ENCODE data around the gene PPP1R2B.
"Not testable (repeated sequence)": the region's sequence is repeated elsewhere in the genome, so short reads cannot be mapped to it uniquely, and the experiment has no call there.

PPP1R2B gene

DNA sequence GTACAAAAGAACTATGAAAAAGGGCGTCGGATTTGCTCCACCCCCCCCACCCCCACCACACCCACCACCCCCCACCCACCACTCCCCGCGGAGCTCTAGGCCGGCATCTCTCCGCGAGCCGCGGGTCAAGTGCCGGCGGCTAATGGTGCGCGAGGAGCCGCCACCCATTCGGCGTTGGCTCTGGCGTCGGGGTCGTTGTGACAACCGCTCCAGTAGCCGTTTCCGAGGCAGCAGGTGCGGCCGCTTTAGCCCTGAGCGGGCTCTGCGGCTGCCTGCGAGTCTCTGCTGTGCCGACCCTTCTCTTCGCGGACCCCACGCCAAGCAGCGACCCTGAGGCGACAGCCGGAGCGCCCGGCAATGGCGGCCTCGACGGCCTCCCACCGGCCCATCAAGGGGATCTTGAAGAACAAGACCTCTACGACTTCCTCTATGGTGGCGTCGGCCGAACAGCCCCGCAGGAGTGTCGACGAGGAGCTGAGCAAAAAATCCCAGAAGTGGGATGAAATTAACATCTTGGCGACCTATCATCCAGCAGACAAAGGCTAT is at the start of gene PPP1R2B:
Gene PPP1R2B, plus strand, starts transcription at position 90 of the 546 bp plus-strand sequence. Its CDS starts 268 bp downstream, at position 358.
- no peak for DNase-seq (ENCODE audit: low read depth)

DNA sequence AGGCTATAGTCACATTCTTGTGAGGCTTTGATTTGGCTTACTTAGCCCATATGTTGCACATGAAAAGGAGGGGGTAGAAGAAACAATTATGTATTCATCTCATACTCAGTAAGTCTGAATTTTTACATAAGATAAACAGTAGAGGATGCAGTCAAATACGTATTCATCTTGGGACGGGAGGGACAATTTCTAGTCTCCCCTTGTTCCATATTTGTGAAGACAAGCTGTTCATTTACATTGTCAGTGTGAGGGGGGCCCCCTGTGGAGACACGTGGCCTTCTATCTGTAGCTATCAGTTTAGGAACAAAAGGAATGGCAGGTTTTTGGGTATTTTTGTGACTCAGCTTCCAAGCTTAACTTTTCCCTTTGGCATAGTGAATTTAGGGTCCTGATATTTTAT is 49.2 kb upstream of the PPP1R2B start:
- DNase-seq (ENCODE audit: low read depth), result no peak

DNA sequence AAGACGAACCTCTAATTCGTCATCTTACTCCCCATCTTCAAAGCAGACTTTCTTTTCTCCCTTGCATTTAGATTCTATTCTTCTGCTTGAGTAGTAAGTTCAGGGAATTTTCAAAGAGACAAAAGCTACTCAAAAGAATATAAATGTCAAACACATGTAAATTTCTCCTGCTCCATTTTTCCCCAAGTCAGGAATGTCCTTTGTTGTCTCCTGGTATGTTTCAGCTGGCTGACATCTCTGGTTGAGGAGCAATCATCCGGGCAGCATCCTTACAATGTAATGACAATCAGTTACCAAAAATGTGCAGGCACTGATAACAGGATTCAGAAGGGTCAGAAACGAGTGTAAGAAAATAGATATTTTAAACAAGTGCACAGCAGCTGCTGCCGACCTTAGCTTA is 47.6 kb upstream of the PPP1R2B start:
- DNase-seq (ENCODE audit: low read depth), result no peak

DNA sequence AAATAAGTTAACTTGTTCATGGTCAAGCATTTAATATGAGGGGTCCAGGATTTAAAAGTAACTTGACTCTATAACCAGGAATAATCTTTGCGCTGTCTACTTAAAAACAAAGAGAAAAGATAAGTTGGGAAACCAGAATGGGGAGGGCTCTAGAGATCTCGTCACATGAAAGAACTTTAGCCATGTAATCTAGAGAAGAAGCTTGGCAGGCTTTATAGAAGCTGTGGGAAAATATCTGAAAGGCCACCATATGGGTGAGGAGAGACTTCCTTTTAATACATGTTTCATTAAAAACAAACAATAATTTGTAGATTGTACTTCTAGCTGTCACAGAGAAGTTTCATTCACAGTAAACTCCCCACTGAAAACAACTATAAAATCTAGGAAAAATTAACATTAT is 46.7 kb upstream of the PPP1R2B start:
- no peak for DNase-seq (ENCODE audit: low read depth)

DNA sequence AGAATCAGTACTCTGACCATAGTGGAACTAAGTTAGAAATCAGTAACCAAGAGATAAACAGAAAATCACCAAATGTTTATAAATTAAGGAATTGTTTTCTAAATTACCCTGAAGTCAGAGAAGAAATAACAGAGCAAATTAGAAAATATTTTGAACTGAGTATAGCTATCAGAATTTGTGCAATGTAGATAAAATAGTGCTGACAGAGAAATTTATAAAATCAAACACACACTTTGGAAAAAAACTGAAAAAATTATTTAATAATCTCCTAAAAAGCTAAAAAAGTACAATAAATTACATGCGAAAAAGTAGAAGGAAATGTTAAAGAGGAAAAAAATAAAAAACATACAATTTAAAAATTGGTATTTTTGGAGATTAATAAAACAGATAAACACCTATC is 37.1 kb upstream of the PPP1R2B start:
- DNase-seq (ENCODE audit: low read depth), result no peak

DNA sequence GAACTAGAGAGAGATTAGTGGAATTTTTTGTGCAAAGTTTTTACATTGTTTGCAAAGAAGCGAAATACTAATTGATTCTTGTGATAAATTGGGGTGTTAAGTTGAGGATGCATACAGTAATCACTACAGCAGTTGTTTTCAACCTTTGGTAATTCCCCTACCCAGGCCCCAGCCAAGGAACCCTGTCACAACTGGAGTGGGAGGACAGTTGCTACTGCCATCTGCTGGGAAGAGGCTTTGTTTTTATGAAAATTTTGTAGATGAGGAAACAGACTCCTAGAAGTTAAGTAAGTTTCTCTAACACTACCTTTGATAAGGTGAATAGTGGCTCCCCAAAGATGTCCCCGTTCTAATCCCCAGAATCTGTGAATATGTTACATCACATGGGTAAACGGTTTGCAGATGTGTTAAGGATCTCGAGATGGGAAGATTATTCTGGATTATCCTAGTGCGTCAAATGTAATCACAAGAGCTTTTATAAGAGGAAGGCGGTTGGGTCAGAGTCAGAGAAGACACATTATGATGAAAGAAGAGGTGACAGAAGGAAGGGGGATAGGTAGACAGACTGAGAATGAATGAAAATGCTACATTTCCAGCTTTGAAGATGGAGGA is 34.0 kb upstream of the PPP1R2B start:
- no peak for DNase-seq (ENCODE audit: low read depth)

DNA sequence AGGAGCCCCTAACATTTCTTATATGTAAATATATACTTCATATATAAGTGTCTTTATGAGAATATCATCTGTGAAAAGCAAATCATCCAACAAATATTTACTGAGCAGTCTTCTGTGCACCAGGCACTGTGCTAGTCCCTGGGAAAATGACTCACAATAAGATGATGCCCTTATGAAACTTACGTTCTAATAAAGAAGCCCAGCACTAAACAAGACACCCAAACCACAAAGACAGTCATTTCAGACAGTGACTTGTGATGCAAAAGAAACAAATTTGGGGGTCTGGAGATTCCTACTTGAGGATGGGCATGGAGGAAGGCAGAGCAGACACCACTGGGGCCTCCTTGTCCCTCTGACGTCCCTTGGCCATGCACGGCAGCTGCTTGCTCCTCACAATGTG is 30.6 kb upstream of the PPP1R2B start:
- no peak for DNase-seq (ENCODE audit: low read depth)

DNA sequence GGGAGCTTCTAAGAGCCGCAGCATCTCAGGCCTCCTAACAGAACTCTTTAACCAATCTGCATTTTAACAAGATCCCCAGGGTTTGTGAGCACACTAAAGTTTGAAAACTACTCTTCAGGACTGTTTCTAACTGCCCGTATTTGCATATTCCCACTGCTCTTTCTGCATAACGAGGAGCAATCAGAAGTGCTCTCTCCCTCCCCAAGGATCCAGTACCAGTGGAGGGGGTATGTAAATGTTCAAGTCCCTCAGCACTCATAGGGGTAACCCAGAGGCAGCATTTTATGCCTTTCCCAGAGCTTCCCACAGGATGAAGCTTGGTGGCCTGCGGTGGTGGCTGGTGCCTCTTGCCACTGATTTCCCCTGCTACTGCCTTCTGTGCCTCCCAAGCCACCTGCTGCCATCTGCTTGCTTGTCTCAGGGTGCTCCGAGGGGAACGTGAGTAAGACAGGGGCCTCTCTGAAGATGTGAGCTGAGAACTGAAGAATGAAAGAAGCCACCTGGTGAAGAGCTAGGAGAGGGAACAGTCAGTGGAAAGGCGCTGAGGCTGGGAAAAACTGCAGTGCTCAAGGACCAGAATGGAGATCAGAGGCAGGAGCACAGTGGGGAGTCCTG is 30.0 kb upstream of the PPP1R2B start:
- no peak for DNase-seq (ENCODE audit: low read depth)

DNA sequence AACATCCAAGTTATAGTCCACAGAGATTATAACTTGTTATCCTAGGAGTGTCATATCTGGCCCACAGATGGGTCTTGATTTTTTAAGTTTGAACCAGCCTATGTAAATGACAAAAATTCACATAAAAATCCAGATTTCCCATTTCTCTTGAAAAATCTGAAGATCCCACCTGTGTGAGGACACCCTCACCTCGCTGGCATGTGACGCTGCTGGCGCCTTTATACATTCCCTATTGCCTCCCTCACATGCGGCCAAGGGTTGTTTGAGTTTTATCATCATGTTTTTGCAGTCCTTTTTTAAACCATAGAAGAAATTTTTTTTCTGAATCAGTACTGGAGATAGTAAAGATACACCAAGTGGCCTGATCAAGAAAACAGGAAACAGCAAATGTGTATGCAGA is 25.9 kb upstream of the PPP1R2B start:
- no peak for DNase-seq (ENCODE audit: low read depth)

DNA sequence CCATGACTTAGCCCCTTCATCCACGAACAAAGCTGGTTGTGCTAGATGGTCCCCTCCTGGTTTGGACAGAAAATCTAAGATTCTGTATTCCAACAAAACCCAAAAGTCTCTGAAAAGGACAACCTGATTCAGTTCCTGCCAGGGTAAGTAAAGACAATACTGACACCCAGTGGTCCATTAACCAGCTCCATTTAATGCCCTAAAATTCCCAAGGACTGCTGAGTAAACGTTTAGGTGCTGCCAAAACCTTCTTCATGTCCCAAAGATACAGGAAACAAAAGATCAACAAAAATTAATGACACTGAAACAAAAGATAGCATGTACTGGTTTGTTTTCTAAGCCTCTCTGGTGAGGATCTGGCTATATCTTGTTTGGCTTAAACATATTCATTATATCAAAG is 25.3 kb upstream of the PPP1R2B start:
- DNase-seq (ENCODE audit: low read depth), result no peak

DNA sequence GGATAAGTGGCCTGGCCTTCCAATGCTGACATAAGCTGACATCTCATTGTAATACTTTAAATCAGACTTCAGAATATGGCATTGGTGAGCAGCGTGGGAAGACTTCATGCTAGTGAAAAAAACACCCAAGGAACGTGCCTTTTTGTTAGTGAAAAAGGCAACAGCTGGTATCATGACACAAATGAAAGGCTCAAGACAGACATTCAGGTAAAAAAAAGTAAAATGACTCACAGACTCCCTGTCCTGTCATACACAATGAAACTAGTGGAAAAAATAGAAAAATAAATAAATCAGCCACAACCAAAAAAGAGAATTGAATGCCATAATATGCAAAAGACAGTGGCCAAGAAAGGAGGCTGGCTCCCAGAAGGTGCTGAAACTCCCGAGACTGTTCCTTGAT is 24.4 kb upstream of the PPP1R2B start:
- DNase-seq (ENCODE audit: low read depth), result no peak

DNA sequence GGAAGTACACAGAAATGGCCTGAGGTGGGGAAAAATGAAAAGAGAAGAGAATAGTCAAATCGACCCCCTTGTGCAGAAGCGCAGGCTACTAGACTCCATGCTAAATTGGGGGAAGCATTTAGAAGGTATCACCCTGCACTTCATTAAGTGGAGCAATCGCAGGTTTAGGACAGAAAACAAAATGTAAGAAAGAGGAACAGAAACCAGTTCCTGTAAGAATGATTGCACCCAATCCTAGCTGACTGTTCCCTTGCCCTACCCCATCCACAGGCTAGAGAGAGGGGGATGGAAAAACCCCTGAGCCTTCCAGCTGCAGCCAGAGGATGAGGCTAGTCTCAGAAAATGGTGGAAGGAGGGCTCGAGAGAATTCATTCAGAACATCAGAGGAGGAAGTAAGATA is 23.9 kb upstream of the PPP1R2B start:
- DNase-seq (ENCODE audit: low read depth), result no peak

DNA sequence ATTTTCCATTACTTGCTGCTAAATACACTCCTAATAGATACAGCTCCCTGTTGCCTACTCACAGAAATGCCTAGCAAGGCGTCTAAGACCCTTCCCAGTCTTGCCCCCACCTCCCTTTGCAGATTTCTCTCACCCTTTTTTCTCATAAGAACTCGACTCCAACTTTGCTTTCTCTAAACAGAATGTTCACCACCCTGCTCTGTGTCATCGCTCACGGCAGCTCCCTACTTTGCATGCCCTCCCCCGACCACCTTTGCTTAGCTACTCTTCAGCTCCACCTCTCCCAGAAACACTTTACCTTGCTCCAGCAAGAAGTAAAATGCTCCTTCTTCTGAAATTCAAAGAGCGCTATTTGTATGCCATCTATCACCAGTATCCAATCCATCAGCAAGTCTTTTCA is 15.2 kb upstream of the PPP1R2B start:
- no peak for DNase-seq (ENCODE audit: low read depth)

DNA sequence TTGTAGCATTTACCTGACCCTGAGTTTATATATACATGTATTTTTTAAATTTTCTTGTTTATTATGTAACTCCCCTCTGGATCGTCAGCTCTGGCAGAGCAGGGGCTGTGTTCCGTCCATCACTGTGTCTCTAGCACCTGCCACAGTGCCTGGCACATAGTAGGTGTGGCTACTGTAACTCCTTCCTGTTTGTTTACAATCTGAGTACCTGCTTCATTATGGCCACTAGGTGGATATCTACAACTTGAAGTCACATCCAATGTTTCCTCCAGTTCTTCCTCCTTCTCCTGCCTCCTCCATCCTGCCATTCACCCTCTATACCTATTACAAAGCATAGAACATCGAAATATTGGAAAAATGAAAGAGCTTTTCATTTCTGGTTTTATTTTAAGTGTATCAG is 14.2 kb upstream of the PPP1R2B start:
- peak; percentile 3 for DNase-seq (ENCODE audit: low read depth)

DNA sequence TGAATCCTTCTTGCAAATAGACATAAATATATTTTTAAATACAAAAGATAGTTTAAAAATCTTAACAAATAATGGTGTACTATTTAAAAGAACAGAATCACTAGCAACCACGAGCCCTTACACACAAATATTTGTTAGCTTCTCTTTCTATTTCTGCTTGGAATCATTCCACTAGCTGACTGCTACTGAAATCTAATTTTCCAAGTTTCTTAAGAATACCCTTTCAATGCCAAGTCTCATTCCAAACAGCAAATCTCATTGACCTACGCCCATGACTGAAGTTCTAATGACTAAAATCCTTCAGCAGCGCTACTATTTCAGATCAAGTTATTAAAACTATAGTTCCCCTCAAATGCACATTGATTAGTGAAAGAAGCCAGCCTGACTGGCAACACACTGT is 13.2 kb upstream of the PPP1R2B start:
- no peak for DNase-seq (ENCODE audit: low read depth)

DNA sequence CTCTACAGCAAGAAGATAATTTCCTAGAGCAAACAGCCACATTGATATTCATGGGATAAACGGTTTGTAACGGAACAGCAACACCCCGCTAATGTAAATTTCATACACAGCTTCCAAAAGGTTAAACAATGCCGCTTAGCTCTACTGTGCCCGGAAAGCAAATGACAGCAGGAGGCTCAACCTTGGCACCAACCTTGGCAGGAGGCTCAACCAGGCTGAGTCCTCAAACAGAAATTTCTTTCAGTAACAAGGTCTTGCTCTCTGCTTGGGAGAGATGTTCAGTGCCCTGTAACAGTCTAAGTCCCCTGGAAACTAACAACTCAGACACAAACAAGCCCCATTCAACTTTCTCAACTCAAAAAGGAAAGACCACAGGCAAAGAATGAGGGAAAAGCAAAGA is 11.1 kb upstream of the PPP1R2B start:
- DNase-seq (ENCODE audit: low read depth), result no peak

DNA sequence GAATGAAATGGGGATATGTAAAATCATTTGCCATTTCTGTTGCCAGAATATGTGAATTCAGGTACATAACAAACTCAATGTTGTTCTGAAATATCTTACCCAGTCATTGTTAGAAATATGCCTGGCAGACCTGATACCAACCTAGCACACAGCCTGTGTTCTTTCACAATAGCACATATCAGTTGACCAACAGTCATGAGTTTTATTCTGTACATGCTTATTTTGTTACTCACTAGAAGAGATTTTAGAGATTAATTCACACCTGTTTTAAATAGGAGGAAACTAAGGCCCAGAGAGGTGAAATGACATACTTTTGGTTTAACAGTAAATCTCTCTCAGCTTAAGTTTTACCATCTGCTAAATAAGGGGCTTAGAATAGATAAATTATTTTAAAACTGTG is 8.4 kb upstream of the PPP1R2B start:
- no peak for DNase-seq (ENCODE audit: low read depth)

DNA sequence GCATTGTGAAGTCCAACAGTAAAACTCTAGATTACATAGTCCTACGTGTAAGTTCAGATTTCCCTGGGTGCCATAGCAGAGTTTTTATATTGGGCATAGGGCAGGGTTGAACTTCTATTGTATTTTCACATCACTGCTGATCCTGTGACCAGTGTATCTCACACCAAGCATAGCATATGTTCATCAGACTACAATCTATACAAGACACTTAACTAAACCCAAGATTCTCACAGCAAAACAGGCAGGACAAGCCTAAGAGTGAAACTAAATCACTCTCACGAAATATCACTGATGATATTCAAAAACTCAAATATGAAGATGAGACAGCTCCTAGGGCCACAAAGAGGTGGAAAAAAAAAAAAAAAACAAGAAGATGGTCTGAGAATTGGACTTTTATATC is 3.2 kb upstream of the PPP1R2B start:
- no peak for DNase-seq (ENCODE audit: low read depth)

DNA sequence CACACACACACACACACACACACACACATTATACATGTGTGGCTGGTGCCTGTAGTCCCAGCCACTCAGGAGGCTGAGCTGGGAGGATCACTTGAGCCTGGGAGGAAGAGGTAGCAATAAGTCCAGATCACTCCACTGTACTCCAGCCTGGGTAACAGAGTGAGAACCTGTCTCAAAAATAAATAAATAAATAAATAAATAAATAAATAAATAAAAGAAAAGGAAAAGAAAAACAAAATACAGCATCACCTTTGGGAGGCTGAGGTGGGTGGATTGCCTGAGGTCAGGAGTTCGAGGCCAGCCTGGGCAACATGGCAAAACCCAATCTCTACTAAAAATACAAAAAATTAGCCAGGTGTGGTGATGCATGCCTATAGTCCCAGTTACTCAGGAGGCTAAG is 1.6 kb upstream of the PPP1R2B start:
- not testable (repeated sequence) for DNase-seq (ENCODE audit: low read depth)

DNA sequence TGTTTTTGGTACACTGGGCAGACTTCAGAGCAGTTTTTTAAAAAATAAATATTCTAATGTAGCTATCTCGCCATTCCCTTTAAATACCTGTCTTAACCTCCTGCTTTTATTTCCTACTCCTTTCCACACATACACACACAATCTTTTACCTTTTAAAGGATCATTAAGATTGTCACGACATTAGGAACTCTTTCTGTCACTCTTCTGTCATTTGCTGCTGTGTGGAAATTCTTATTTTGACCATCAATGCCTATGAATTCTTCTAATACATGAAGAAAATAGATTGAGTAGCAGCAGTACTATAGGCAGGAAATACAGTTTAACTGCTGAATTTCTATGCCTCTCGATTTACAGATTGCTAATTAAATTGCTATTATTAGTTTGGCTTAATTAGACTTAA is 1.8 kb downstream of the PPP1R2B start:
- no peak for DNase-seq (ENCODE audit: low read depth)

DNA sequence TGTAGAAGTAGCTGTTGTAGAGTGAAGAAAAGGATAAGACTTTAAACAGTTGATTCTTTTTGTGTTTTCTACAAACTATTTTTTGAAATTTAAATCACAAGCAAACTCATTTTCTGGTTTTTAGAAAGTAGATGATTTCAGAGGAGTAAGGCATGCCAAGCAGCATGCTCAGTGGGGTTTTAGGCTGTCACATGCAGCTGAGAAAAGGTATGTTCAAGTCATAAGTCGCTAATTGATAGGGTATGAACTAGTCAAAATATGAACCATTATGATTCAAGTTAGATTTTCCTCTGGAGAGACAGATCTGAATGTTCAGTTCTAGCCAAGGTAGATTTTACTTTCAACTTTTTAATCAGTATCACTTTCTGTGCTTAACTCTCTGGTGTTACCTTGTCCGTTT is 3.0 kb downstream of the PPP1R2B start:
- DNase-seq (ENCODE audit: low read depth), result not testable (repeated sequence)

DNA sequence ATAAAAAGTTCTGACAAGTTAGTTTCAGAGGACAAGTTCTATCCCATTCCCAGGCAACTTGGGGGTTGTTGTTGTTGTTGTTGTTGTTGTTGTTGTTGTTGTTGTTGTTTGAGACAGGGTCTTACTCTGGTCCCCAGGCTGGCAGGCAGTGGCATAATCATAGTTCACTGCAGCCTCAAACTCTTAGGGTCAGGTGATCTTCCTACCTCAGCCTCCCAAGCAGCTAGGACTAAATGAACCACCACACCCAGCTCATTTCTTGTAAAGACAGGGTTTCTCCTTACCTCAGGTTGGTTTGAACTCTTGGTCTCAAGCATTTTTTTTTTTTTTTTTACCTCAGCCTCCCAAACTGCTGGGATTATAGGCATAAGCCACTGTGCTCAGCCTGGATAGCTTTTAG is 15.3 kb downstream of the PPP1R2B start:
- no peak for DNase-seq (ENCODE audit: low read depth)

DNA sequence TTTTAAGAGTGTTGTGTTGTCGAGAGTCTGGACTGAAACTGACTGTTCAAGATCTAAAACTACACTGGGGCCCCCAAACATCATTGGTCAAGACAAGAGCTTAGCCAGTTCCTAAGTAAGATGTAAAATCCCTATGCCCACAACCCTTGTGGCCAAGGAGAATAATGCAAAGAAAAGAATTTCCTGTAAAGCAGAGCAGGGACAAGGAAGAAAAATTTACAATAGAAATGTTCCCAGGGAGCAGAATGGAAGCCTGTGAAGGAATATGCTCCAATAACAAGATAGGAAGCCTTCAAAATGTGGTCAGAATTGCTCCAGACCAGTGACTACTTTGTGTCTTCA is 20.4 kb downstream of the PPP1R2B start:
- DNase-seq (ENCODE audit: low read depth), result no peak

DNA sequence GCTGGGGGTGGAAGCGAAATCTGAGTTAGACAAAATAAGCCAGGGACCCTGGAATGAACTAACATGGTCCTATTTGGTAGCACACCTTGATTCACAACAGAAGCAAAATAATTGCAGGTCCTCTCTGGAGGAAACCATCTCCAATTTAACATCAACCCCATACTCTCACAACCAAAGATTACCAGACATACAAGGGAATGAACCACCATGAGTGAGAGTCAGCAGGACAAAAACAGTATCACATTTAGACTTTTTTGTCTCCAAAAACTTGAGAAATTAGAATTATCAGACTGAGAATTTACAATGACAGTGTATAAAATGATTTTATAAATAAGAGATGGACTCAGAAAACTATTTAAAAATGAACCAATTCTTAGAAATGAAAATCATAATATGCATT is 21.1 kb downstream of the PPP1R2B start:
- no peak for DNase-seq (ENCODE audit: low read depth)

Data from ELR (cell line).